Neural crest cell (in vitro differentiated cells): ENCODE measurements around the gene MAP6. TPM values are rescaled to one million over a fixed set of nuclear protein-coding genes. Genes with fewer than 3 reads are reported as not detected.
A peak's percentile ranks its signal among the peaks of the same experiment; 100 is the strongest.

Experiments
- DNase-seq: peaks from one replicate; pipeline ENCODE4 v3.0.0; 2021; ENCODE audit warnings: low read depth, mixed read lengths, low spot score
- H3K27ac Mint-ChIP-seq: one replicate; pipeline ENCODE4 v1.8.0; 2021; ENCODE audit warnings: mild to moderate bottlenecking, mixed read lengths; ENCODE audit not compliant: unreplicated experiment
- H3K27me3 Mint-ChIP-seq: 2 replicates; pipeline ENCODE4 v1.8.0; 2021; ENCODE audit warnings: low read depth, mild to moderate bottlenecking, mixed read lengths
- H3K36me3 Mint-ChIP-seq: 2 replicates; pipeline ENCODE4 v1.8.0; 2021; ENCODE audit warnings: low read depth, mild to moderate bottlenecking, mixed read lengths
- H3K4me1 Mint-ChIP-seq: 2 replicates; pipeline ENCODE4 v1.8.0; 2021; ENCODE audit warnings: mixed read lengths
- H3K4me3 Mint-ChIP-seq: one replicate; pipeline ENCODE4 v1.8.0; 2021; ENCODE audit warnings: mild to moderate bottlenecking, mixed read lengths
- H3K9me3 Mint-ChIP-seq: 2 replicates; pipeline ENCODE4 v1.8.0; 2021; ENCODE audit warnings: mixed read lengths
- CTCF ChIP-seq: fragments of 200-600 bp; sonication (generic); conservative IDR thresholded peaks from 2 replicates; pipeline ENCODE4 v1.5.0; 2021; ENCODE audit warnings: antibody characterized with exemption, mild to moderate bottlenecking
- total RNA-seq: library from RNA; stranded (reverse); gene quantifications from 2 replicates; pipeline ENCODE4 v1.2.1, GENCODE V29; 2021

Gene MAP6
- total RNA-seq, 1 donor from 2014 or later = 57.7 TPM

GRCh38 chr11:75557666-75558494 lies 111.0 kb downstream of the MAP6 start:
- Mint-ChIP-seq H3K9me3 (no peaks in the 10 kb centered on the region), H3K36me3 (no peaks in the 10 kb centered on the region), H3K27me3 (no peaks in the 10 kb centered on the region), H3K4me1 (peaks cover 53% of the 10 kb centered on the region), H3K4me3 (peak overlapping the region; percentile 33), H3K27ac (peak overlapping the region; percentile 61)
- TF ChIP-seq CTCF = no peak
- no peak for DNase-seq

GRCh38 chr11:75556275-75556674 lies 112.6 kb downstream of the MAP6 start:
- no peaks in the 10 kb centered on the region for H3K27me3 Mint-ChIP-seq
- no peak overlapping the region for H3K27ac Mint-ChIP-seq
- H3K9me3 Mint-ChIP-seq = no peaks in the 10 kb centered on the region
- no peaks in the 10 kb centered on the region for H3K36me3 Mint-ChIP-seq
- no peak for DNase-seq
- H3K4me3 Mint-ChIP-seq = no peak overlapping the region
- no peak for TF ChIP-seq CTCF
- H3K4me1 Mint-ChIP-seq = peaks cover 41% of the 10 kb centered on the region

GRCh38 chr11:75555079-75555811 lies 113.6 kb downstream of the MAP6 start:
- peaks cover 33% of the 10 kb centered on the region for H3K4me1 Mint-ChIP-seq
- peak overlapping the region; percentile 95 for H3K27ac Mint-ChIP-seq
- no peaks in the 10 kb centered on the region for H3K36me3 Mint-ChIP-seq
- no peak for DNase-seq
- no peak overlapping the region for H3K4me3 Mint-ChIP-seq
- no peak for TF ChIP-seq CTCF
- no peaks in the 10 kb centered on the region for H3K9me3 Mint-ChIP-seq
- H3K27me3 Mint-ChIP-seq = no peaks in the 10 kb centered on the region

- H3K4me1 Mint-ChIP-seq = peaks cover 29% of the 10 kb centered on the region
- peak overlapping the region; percentile 95 for H3K27ac Mint-ChIP-seq
- H3K4me3 Mint-ChIP-seq = peak overlapping the region; percentile 39
- peak; percentile 61 for DNase-seq
- no peaks in the 10 kb centered on the region for H3K9me3 Mint-ChIP-seq
- no peak for TF ChIP-seq CTCF
- H3K27me3 Mint-ChIP-seq = no peaks in the 10 kb centered on the region
- no peaks in the 10 kb centered on the region for H3K36me3 Mint-ChIP-seq
Measured at GRCh38 chr11:75554258-75555022, 114.4 kb downstream of the MAP6 start.

- no peak overlapping the region for H3K27ac Mint-ChIP-seq
Measured at GRCh38 chr11:75553889-75554257, 115.0 kb downstream of the MAP6 start.

More at GRCh38 chr11:75553889-75554257, 115.0 kb downstream of the MAP6 start:
- Mint-ChIP-seq H3K36me3 (no peaks in the 10 kb centered on the region), H3K4me1 (peaks cover 29% of the 10 kb centered on the region), H3K4me3 (no peak overlapping the region), H3K27me3 (no peaks in the 10 kb centered on the region), H3K9me3 (no peaks in the 10 kb centered on the region)
- TF ChIP-seq CTCF = no peak
- no peak for DNase-seq
